MM.1S (cell line): ENCODE measurements around the gene RBBP9.

ENCODE experiments used
- EZH2phosphoT487 ChIP-seq: fragments of 300-600 bp; sonication (generic); IDR thresholded peaks from 2 replicates; pipeline ENCODE4 v1.6.1; 2018; ENCODE audit warnings: antibody characterized with exemption, low read length
- TF ChIP-seq, protein P1 (sequence below): fragments of 300-600 bp; sonication (generic); IDR thresholded peaks from 2 replicates; pipeline ENCODE4 v1.5.1; 2016; ENCODE audit warnings: antibody characterized with exemption, low read length, mixed read lengths

DNA sequence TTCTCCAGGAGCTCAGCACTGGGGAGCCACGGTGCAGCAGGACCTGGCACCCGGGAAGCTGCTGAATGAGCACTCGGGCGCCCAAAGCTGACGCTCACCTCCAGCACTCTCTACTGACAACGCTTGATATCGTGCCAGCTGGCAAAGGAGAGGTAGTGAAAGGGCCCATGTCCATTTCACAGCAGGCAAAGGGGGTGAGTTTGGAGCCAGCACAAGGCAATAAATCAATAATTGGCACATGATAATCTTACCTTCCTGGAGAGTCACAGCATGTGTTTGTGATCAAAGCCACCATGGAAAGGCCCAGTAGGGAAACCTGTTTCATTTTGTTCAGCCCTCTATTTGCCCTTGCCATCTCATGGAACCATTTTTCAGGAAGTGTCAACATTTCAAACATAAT is 46.9 kb upstream of the RBBP9 start:
- TF ChIP-seq, protein P1, sequence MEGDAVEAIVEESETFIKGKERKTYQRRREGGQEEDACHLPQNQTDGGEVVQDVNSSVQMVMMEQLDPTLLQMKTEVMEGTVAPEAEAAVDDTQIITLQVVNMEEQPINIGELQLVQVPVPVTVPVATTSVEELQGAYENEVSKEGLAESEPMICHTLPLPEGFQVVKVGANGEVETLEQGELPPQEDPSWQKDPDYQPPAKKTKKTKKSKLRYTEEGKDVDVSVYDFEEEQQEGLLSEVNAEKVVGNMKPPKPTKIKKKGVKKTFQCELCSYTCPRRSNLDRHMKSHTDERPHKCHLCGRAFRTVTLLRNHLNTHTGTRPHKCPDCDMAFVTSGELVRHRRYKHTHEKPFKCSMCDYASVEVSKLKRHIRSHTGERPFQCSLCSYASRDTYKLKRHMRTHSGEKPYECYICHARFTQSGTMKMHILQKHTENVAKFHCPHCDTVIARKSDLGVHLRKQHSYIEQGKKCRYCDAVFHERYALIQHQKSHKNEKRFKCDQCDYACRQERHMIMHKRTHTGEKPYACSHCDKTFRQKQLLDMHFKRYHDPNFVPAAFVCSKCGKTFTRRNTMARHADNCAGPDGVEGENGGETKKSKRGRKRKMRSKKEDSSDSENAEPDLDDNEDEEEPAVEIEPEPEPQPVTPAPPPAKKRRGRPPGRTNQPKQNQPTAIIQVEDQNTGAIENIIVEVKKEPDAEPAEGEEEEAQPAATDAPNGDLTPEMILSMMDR = no peak
- no peak for TF ChIP-seq EZH2phosphoT487
